K562 (cell line): ENCODE results near the gene ATP1A2. TPM values are rescaled to one million over a fixed set of nuclear protein-coding genes. Genes with fewer than 3 reads are reported as not detected.

ENCODE experiments used
- ATAC-seq: fragments of 200-7000 bp; cut with Tn5 transposase; 3 replicates; pipeline ENCODE4 v1.9.1; 2020; ENCODE audit warnings: moderate library complexity
- BruUV-seq: library from RNA; stranded (reverse); fragments of 400-500 nt; replicated peaks from 2 replicates; lab custom pipeline; 2021; lab: Mats Ljungman, UMichigan
- CTCF ChIA-PET: fragments of 300-600 bp; formaldehyde crosslinking; extraction: SDS; loops from one replicate; lab custom pipeline; 2021; ENCODE audit warnings: low intra/inter-chr PET ratio; lab: Yijun Ruan, JAX
- POLR2A ChIA-PET: fragments of 300-600, 350-650 bp; sonication (Branson Sonifier 250); formaldehyde crosslinking; extraction: SDS; loops from one replicate; lab custom pipeline; 2021; ENCODE audit warnings: antibody characterized with exemption, inconsistent platforms; lab: Yijun Ruan, JAX
- DNase-seq, 4 experiments: peaks; one replicate each; pipeline versions ENCODE4 v3.0.0 to v3.0.0-alpha.2; 2011 to 2018; ENCODE audit warnings: low spot score in 3 of 4, mixed read lengths in 3 of 4; ENCODE audit errors: extremely low read depth in 1 of 4
- FAIRE-seq: peaks from 2 replicates; lab custom pipeline; 2011; peaks lifted over from hg19 to GRCh38; lab: Jason Lieb, UNC
- H2AFZ ChIP-seq: 2 replicates; pipeline ENCODE4 v1.6.0; 2011; ENCODE audit warnings: low read depth, low read length, control low read depth, inconsistent platforms
- H3K27ac ChIP-seq: fragments of 200-600 bp; 3 replicates; pipeline ENCODE4 v1.8.0; 2011; ENCODE audit warnings: low read depth, mild to moderate bottlenecking, control low read depth, inconsistent platforms, low read length, moderate library complexity, mixed read lengths; ENCODE audit errors: extremely low read depth
- H3K27me3 ChIP-seq, 2 experiments: fragments of 300-600 bp in 1 of 2; 2 replicates in 1 of 2; 3 replicates in 1 of 2; pipeline versions ENCODE4 v1.6.0 to v1.8.0; 2011; ENCODE audit warnings: inconsistent platforms in 2 of 2, low read length in 2 of 2, mild to moderate bottlenecking in 1 of 2, mixed read lengths in 1 of 2, moderate library complexity in 1 of 2; ENCODE audit not compliant: control insufficient read depth in 2 of 2, insufficient read depth in 2 of 2
- H3K36me3 ChIP-seq: fragments of 300-600 bp; 3 replicates; pipeline ENCODE4 v1.8.0; 2011; ENCODE audit warnings: mild to moderate bottlenecking, low read length, inconsistent platforms; ENCODE audit not compliant: control insufficient read depth, insufficient read depth
- H3K4me1 ChIP-seq, 2 experiments: fragments of 200-600 bp in 1 of 2; replicated peaks in 1 of 2; 2 replicates in 1 of 2; 3 replicates in 1 of 2; pipeline versions ENCODE4 v1.5.1 to v1.8.0; 2011; ENCODE audit warnings: inconsistent platforms in 2 of 2, low read length in 2 of 2, mild to moderate bottlenecking in 1 of 2, mixed read lengths in 1 of 2, moderate library complexity in 1 of 2; ENCODE audit not compliant: control insufficient read depth in 2 of 2, insufficient read depth in 2 of 2
- H3K4me2 ChIP-seq: 2 replicates; pipeline ENCODE4 v1.6.1; 2011; ENCODE audit warnings: low read length, control low read depth, inconsistent platforms, mixed read lengths; ENCODE audit not compliant: insufficient read depth
- H3K4me3 ChIP-seq: fragments of 200-600 bp; sonication (generic), shearing (Covaris generic); 2 replicates; pipeline ENCODE4 v1.5.1; 2016; ENCODE audit warnings: control low read depth, inconsistent platforms
- H3K79me2 ChIP-seq: fragments of 200-600 bp; 3 replicates; pipeline ENCODE4 v1.8.0; 2011; ENCODE audit warnings: low read length, inconsistent platforms; ENCODE audit not compliant: control insufficient read depth, insufficient read depth
- H3K9ac ChIP-seq, 2 experiments: 2 replicates each; pipeline versions ENCODE4 v1.6.0 to v1.6.1; 2011; ENCODE audit warnings: low read depth in 2 of 2, low read length in 2 of 2, control low read depth in 1 of 2, inconsistent platforms in 1 of 2, mild to moderate bottlenecking in 1 of 2, mixed read lengths in 1 of 2; ENCODE audit not compliant: insufficient read depth in 1 of 2
- H3K9me1 ChIP-seq: one replicate; pipeline ENCODE4 v1.6.0; 2011; ENCODE audit warnings: inconsistent platforms, mild to moderate bottlenecking, low read length, moderate library complexity; ENCODE audit not compliant: control insufficient read depth, insufficient read depth
- H3K9me3 ChIP-seq: replicated peaks from 2 replicates; pipeline ENCODE4 v1.5.1; 2011; ENCODE audit warnings: low read depth, low read length, inconsistent platforms; ENCODE audit not compliant: control insufficient read depth, insufficient read depth
- H4K20me1 ChIP-seq: replicated peaks from 2 replicates; pipeline ENCODE4 v1.6.1; 2011; ENCODE audit warnings: low read length, inconsistent platforms, mixed read lengths; ENCODE audit not compliant: control insufficient read depth, insufficient read depth
- MCM3 ChIP-seq: fragments of 450-650 bp; IDR thresholded peaks from 2 replicates; pipeline ENCODE4 v1.6.1; 2016
- WGBS: fragments of 100-300 bp; shearing (Covaris generic); methylation state at CpG from one replicate; pipeline ENCODE4 v1.1.6; 2016; ENCODE audit warnings: low coverage, mixed read lengths; ENCODE audit not compliant: insufficient coverage; ENCODE audit errors: missing lambda C conversion rate; 5-methylcytosine and 5-hydroxymethylcytosine counted together
- in situ Hi-C: fragments of 300-500 bp; cut with MboI; formaldehyde crosslinking; loops from 4 replicates; pipeline ENCODE4 v1.15.0; 2018; ENCODE audit warnings: inconsistent platforms, mixed read lengths
- intact Hi-C: fragments of 100-400 bp; cut with micrococcal nuclease; formaldehyde crosslinking; loops from 2 replicates; pipeline ENCODE4 v1.14.2; 2022
- polyA plus RNA-seq, 8 experiments: library from polyadenylated mRNA; depleted of rRNA in 4 of 8; stranded (reverse) in 5 of 8; unstranded in 3 of 8; fragments of >200 nt; fragmentation: Nextera tagmentation in 2 of 8; fragmentation: Illumina TruSeq in 1 of 8; extraction: Ambion mirVana in 2 of 8; extraction: Trizol in 1 of 8; gene quantifications; 2 replicates each; pipeline versions ENCODE4 v1.2.1 to v1.2.3, GENCODE V29; 2011 to 2014; ENCODE audit warnings: inconsistent platforms in 1 of 8, missing spikeins in 1 of 8
- total RNA-seq, 7 experiments: library from RNA; depleted of rRNA in 6 of 7; stranded (reverse); fragments of >200 nt in 6 of 7; fragmentation: Illumina TruSeq in 2 of 7; extraction: Trizol in 2 of 7; gene quantifications; 2 replicates each; pipeline versions ENCODE4 v1.2.1 to v1.2.3, GENCODE V29; 2011 to 2021; ENCODE audit warnings: low replicate concordance in 1 of 7
- TF ChIP-seq, protein P1 (sequence below), 2 experiments: fragments of 450-650 bp; IDR thresholded peaks; 2 replicates each; pipeline ENCODE4 v1.6.1; 2016
- TF ChIP-seq, protein P2 (sequence below): fragments of 450-650 bp; IDR thresholded peaks from 2 replicates; pipeline ENCODE4 v1.6.1; 2016

Gene ATP1A2
- total and polyA plus RNA-seq, 9 of the 15 experiments (the other 6 are each of a cell fraction or from before 2014, with no cell fraction given), result 0.04 to 0.11 (median 0.09) TPM; not detected in 6

DNA sequence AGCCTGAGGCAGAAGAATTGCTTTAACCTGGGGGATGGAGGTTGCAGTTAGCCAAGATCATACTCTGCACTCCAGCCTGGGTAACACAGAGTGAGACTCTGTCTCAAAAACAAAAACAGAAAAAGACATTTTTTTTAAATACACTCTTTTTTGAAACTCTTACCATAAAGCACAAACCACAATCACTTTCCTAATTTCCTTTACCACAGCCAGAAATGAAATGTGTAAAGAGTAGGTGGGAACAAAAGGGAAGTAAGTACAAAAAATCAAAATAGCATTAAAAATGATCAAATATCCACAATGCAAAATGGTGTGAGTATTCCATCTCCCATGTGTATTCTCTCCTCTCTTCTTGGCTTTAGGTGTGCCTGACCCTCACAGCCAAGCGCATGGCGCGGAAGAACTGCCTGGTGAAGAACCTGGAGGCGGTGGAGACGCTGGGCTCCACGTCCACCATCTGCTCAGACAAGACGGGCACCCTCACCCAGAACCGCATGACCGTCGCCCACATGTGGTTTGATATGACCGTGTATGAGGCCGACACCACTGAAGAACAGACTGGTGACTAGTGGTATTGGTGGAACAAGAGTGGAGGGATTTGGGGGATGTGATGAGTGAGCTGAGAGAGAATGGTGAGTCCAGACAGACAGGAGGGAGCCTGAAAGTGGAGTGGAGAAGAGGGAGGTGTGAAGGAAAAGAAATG is 50.8 kb downstream of the ATP1A2 start:
- POLR2A ChIA-PET, result no interaction called here
- peaks cover 27 to 64% of the 10 kb centered on the region in 2 experiments for H3K27me3 ChIP-seq
- intact Hi-C loops, result no loop called here
- H3K4me3 ChIP-seq, result no peak overlapping the region
- CTCF ChIA-PET, result no interaction called here
- H3K27ac ChIP-seq, result no peak overlapping the region
- no peaks in the 10 kb centered on the region for H4K20me1 ChIP-seq
- H3K9ac ChIP-seq, result no peak overlapping the region
- 0 out of 2 replicates have a peak, but pooled peaks have one; percentile 39 for TF ChIP-seq MCM3
- TF ChIP-seq, protein P1, sequence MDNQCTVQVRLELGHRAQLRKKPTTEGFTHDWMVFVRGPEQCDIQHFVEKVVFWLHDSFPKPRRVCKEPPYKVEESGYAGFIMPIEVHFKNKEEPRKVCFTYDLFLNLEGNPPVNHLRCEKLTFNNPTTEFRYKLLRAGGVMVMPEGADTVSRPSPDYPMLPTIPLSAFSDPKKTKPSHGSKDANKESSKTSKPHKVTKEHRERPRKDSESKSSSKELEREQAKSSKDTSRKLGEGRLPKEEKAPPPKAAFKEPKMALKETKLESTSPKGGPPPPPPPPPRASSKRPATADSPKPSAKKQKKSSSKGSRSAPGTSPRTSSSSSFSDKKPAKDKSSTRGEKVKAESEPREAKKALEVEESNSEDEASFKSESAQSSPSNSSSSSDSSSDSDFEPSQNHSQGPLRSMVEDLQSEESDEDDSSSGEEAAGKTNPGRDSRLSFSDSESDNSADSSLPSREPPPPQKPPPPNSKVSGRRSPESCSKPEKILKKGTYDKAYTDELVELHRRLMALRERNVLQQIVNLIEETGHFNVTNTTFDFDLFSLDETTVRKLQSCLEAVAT (IDR thresholded peaks at IDR 0.05), result no peak
- TF ChIP-seq, protein P2, sequence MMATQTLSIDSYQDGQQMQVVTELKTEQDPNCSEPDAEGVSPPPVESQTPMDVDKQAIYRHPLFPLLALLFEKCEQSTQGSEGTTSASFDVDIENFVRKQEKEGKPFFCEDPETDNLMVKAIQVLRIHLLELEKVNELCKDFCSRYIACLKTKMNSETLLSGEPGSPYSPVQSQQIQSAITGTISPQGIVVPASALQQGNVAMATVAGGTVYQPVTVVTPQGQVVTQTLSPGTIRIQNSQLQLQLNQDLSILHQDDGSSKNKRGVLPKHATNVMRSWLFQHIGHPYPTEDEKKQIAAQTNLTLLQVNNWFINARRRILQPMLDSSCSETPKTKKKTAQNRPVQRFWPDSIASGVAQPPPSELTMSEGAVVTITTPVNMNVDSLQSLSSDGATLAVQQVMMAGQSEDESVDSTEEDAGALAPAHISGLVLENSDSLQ, result no peak
- TF ChIP-seq, all 486 proteins: peak for 1
- Histone ChIP-seq H3K9me3 (no peaks in the 10 kb centered on the region), H3K4me2 (no peak overlapping the region), H2AFZ (no peak overlapping the region), H3K9me1 (no peaks in the 10 kb centered on the region), H3K79me2 (no peaks in the 10 kb centered on the region), H3K4me1 (peaks cover 0 to 9% of the 10 kb centered on the region in 2 experiments; a peak in 3 of 5 replicates), H3K36me3 (no peaks in the 10 kb centered on the region)
- ATAC-seq (no peak), DNase-seq (no peak), FAIRE-seq (no peak)
- in situ Hi-C loops, result no loop called here
- WGBS, result 4% methylated on average over 9 of the region's 12 CpGs
- BruUV-seq, result no TSS peak
